Loucy (cell line): ENCODE results near the gene SLC8A2.

Source experiments
- EZH2phosphoT487 ChIP-seq: fragments of 200-600 bp; IDR thresholded peaks from 2 replicates; pipeline ENCODE4 v1.6.1; 2018; ENCODE audit warnings: antibody characterized with exemption, mild to moderate bottlenecking, moderate library complexity, borderline replicate concordance
- TF ChIP-seq, protein P1 (sequence below): fragments of 200-600 bp; sonication (generic); conservative IDR thresholded peaks from 2 replicates; pipeline ENCODE4 v1.5.1; 2014; ENCODE audit warnings: mild to moderate bottlenecking, antibody characterized with exemption, low read length

GRCh38 chr19:47514869-47515588 is 43.3 kb upstream of the SLC8A2 start, which contains the start of gene NAPA:
- TF ChIP-seq, protein P1, sequence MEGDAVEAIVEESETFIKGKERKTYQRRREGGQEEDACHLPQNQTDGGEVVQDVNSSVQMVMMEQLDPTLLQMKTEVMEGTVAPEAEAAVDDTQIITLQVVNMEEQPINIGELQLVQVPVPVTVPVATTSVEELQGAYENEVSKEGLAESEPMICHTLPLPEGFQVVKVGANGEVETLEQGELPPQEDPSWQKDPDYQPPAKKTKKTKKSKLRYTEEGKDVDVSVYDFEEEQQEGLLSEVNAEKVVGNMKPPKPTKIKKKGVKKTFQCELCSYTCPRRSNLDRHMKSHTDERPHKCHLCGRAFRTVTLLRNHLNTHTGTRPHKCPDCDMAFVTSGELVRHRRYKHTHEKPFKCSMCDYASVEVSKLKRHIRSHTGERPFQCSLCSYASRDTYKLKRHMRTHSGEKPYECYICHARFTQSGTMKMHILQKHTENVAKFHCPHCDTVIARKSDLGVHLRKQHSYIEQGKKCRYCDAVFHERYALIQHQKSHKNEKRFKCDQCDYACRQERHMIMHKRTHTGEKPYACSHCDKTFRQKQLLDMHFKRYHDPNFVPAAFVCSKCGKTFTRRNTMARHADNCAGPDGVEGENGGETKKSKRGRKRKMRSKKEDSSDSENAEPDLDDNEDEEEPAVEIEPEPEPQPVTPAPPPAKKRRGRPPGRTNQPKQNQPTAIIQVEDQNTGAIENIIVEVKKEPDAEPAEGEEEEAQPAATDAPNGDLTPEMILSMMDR, result no peak
- TF ChIP-seq EZH2phosphoT487, result no peak
